Mesendoderm (in vitro differentiated cells): ENCODE data around the gene HHIPL1.

Experiments
- DNase-seq: peaks from one replicate; pipeline ENCODE4 v3.0.0; 2013
- H2AK5ac ChIP-seq: 2 replicates; pipeline ENCODE4 v1.6.1; 2013; ENCODE audit warnings: low read length, inconsistent platforms
- H2BK120ac ChIP-seq: 2 replicates; pipeline ENCODE4 v1.6.1; 2013; ENCODE audit warnings: low read depth, mild to moderate bottlenecking, low read length, moderate library complexity, mixed read lengths
- H2BK15ac ChIP-seq: replicated peaks from 2 replicates; pipeline ENCODE4 v1.6.1; 2013; ENCODE audit warnings: low read depth, mild to moderate bottlenecking, moderate library complexity
- H2BK5ac ChIP-seq: 2 replicates; pipeline ENCODE4 v1.6.1; 2013; ENCODE audit warnings: low read length, inconsistent platforms
- H3K18ac ChIP-seq: 2 replicates; pipeline ENCODE4 v1.6.1; 2013; ENCODE audit warnings: mild to moderate bottlenecking, low read length, mixed read lengths
- H3K23ac ChIP-seq: one replicate; pipeline ENCODE4 v1.6.1; 2013; ENCODE audit warnings: low read length
- H3K27ac ChIP-seq: 2 replicates; pipeline ENCODE4 v1.5.1; 2013; ENCODE audit warnings: low read depth, mild to moderate bottlenecking, inconsistent platforms, low read length, moderate library complexity
- H3K27me3 ChIP-seq: 2 replicates; pipeline ENCODE4 v1.6.1; 2013; ENCODE audit warnings: low read length, control low read depth, mild to moderate bottlenecking, inconsistent platforms; ENCODE audit not compliant: insufficient read depth, poor library complexity
- H3K36me3 ChIP-seq: 2 replicates; pipeline ENCODE4 v1.6.1; 2013; ENCODE audit warnings: low read length, inconsistent platforms; ENCODE audit not compliant: control insufficient read depth, insufficient read depth
- H3K4ac ChIP-seq: one replicate; pipeline ENCODE4 v1.6.1; 2013; ENCODE audit warnings: low read depth, mild to moderate bottlenecking, low read length, moderate library complexity
- H3K4me1 ChIP-seq: 2 replicates; pipeline ENCODE4 v1.6.1; 2013; ENCODE audit warnings: low read depth, low read length, inconsistent platforms; ENCODE audit not compliant: control insufficient read depth
- H3K4me2 ChIP-seq: 2 replicates; pipeline ENCODE4 v1.6.1; 2013; ENCODE audit warnings: low read length
- H3K4me3 ChIP-seq: 2 replicates; pipeline ENCODE4 v1.5.1; 2013; ENCODE audit warnings: mild to moderate bottlenecking, low read length
- H3K56ac ChIP-seq: one replicate; pipeline ENCODE4 v1.6.1; 2013; ENCODE audit warnings: low read length
- H3K79me1 ChIP-seq: 2 replicates; pipeline ENCODE4 v1.6.1; 2013; ENCODE audit warnings: low read length, inconsistent platforms
- H3K79me2 ChIP-seq: 2 replicates; pipeline ENCODE4 v1.6.1; 2013; ENCODE audit warnings: mild to moderate bottlenecking, low read length; ENCODE audit not compliant: control insufficient read depth, insufficient read depth
- H3K9ac ChIP-seq: 2 replicates; pipeline ENCODE4 v1.6.1; 2013; ENCODE audit warnings: low read length, inconsistent platforms
- H4K5ac ChIP-seq: one replicate; pipeline ENCODE4 v1.6.1; 2013; ENCODE audit warnings: low read length
- H4K8ac ChIP-seq: one replicate; pipeline ENCODE4 v1.6.1; 2013; ENCODE audit warnings: low read depth, mild to moderate bottlenecking, control low read depth, low read length, moderate library complexity
- WGBS: extraction: QIAGEN DNeasy Blood & Tissue Kit; methylation state at CpG from one replicate; pipeline ENCODE4 v1.1.7; 2013; ENCODE audit warnings: low lambda C conversion rate, missing lambda C conversion rate; ENCODE audit not compliant: insufficient coverage; ENCODE audit errors: extremely low coverage; 5-methylcytosine and 5-hydroxymethylcytosine counted together

HHIPL1 gene

DNA sequence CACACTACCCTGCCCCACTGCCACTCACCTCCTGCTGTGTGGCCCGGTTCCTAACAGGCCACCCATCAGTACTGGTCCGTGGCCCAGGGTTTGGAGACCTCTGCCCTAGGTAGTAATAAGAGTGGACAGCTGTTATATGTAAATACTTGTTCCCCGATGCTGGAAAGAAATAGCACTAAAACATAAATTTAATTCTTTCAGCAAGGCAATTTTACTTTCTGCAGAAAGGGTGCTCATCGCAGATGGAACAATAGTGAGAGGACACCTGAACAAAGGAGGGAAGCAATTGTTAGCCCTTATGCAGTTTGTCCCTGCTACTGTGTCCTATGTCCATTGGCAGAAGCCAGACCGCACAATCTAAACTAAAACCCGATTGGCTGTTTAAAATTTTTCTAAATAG lies 33.3 kb downstream of the HHIPL1 start:
- Histone ChIP-seq H2BK5ac (no peak overlapping the region), H2BK120ac (no peak overlapping the region), H3K36me3 (no peaks in the 10 kb centered on the region), H3K9ac (no peak overlapping the region), H3K79me1 (no peaks in the 10 kb centered on the region), H3K56ac (no peak overlapping the region), H2AK5ac (no peak overlapping the region), H3K4ac (no peak overlapping the region), H4K8ac (no peak overlapping the region), H3K27me3 (no peaks in the 10 kb centered on the region), H3K18ac (no peak overlapping the region), H4K5ac (no peak overlapping the region), H3K27ac (no peak overlapping the region), H3K4me1 (peaks cover 2% of the 10 kb centered on the region), H3K79me2 (no peaks in the 10 kb centered on the region), H3K23ac (no peak overlapping the region), H3K4me2 (no peak overlapping the region), H3K4me3 (no peak overlapping the region), H2BK15ac (no peak overlapping the region)
- WGBS, result no CpG with 5 or more reads among the region's 6 CpGs
- no peak for DNase-seq

DNA sequence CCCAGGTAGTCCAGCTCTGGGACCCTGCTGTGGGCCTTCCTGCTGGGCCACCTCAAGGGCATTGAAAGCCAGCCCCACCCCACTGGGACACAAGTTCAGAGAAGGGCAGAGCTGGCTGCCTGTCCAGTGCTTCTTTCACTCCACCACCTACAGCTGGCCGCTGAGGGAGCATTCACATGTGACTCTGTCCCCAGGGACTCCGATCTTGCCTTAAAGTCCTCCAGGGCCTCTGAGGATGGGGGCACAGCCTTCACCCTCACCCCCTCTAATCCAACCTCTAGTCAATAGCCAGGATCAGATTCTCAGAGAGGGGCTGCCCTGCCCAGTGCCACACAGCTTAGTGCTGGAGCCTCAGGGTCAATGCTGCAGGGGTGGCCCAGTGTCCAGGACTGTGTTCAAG lies 34.2 kb downstream of the HHIPL1 start:
- Histone ChIP-seq H3K56ac (no peak overlapping the region), H2BK5ac (no peak overlapping the region), H3K79me2 (no peaks in the 10 kb centered on the region), H3K4me2 (no peak overlapping the region), H3K79me1 (no peaks in the 10 kb centered on the region), H3K18ac (no peak overlapping the region), H3K4ac (no peak overlapping the region), H3K23ac (no peak overlapping the region), H4K5ac (no peak overlapping the region), H2BK120ac (no peak overlapping the region), H3K27me3 (no peaks in the 10 kb centered on the region), H3K27ac (no peak overlapping the region), H2AK5ac (no peak overlapping the region), H3K4me1 (peaks cover 2% of the 10 kb centered on the region), H3K4me3 (no peak overlapping the region), H3K36me3 (no peaks in the 10 kb centered on the region), H2BK15ac (no peak overlapping the region), H4K8ac (no peak overlapping the region), H3K9ac (no peak overlapping the region)
- DNase-seq, result no peak
- no CpG with 5 or more reads among the region's 2 CpGs for WGBS

GRCh38 chr14:99679543-99679942 lies 34.6 kb downstream of the HHIPL1 start:
- WGBS, result no CpG with 5 or more reads among the region's 8 CpGs

DNA sequence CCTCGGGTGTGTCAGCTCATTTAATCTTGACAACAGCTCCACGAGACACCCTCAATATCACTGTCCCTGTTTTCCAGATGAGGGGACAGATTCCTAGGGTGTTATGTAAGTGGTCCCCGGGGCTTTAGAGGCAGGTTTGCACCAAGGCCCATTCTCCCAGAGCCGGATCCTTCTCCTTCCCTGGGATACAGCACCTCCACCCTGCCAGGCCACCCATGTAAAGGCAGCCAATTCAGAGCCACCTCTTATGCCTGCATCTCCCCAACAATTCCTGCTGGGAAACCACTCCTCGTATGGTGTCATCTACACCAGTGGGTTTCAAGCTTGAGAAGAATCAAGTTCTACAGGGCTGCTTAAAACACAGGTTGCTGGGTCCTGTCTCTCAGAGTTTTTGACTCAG lies 35.1 kb downstream of the HHIPL1 start:
- Histone ChIP-seq H3K36me3 (no peaks in the 10 kb centered on the region), H2BK5ac (no peak overlapping the region), H3K4ac (no peak overlapping the region), H3K27me3 (no peaks in the 10 kb centered on the region), H4K8ac (no peak overlapping the region), H3K23ac (no peak overlapping the region), H3K4me2 (no peak overlapping the region), H3K79me2 (no peaks in the 10 kb centered on the region), H3K27ac (no peak overlapping the region), H4K5ac (no peak overlapping the region), H3K4me1 (peaks cover 4% of the 10 kb centered on the region), H3K18ac (no peak overlapping the region), H3K79me1 (no peaks in the 10 kb centered on the region), H3K9ac (no peak overlapping the region), H2AK5ac (no peak overlapping the region), H2BK120ac (no peak overlapping the region), H3K4me3 (no peak overlapping the region), H3K56ac (no peak overlapping the region), H2BK15ac (no peak overlapping the region)
- no peak for DNase-seq
- WGBS, result no CpG with 5 or more reads among the region's 5 CpGs

More at GRCh38 chr14:99679543-99679942, 34.6 kb downstream of the HHIPL1 start:
- no peaks in the 10 kb centered on the region for H3K79me2 ChIP-seq
- H3K9ac ChIP-seq, result no peak overlapping the region
- no peak overlapping the region for H3K56ac ChIP-seq
- no peak overlapping the region for H2AK5ac ChIP-seq
- H3K4me1 ChIP-seq, result peaks cover 2% of the 10 kb centered on the region
- no peak overlapping the region for H3K4me3 ChIP-seq
- no peak overlapping the region for H3K27ac ChIP-seq
- H3K23ac ChIP-seq, result no peak overlapping the region
- no peak for DNase-seq
- H3K18ac ChIP-seq, result no peak overlapping the region
- H2BK120ac ChIP-seq, result no peak overlapping the region
- no peak overlapping the region for H2BK15ac ChIP-seq
- H3K27me3 ChIP-seq, result no peaks in the 10 kb centered on the region
- H4K8ac ChIP-seq, result no peak overlapping the region
- no peaks in the 10 kb centered on the region for H3K36me3 ChIP-seq
- H2BK5ac ChIP-seq, result no peak overlapping the region
- H4K5ac ChIP-seq, result no peak overlapping the region
- no peak overlapping the region for H3K4ac ChIP-seq
- no peak overlapping the region for H3K4me2 ChIP-seq
- no peaks in the 10 kb centered on the region for H3K79me1 ChIP-seq

- no CpG with 5 or more reads among the region's 12 CpGs for WGBS
- Histone ChIP-seq H3K27ac (no peak overlapping the region), H3K23ac (no peak overlapping the region), H3K4me1 (peaks cover 4% of the 10 kb centered on the region), H4K5ac (no peak overlapping the region), H3K27me3 (no peaks in the 10 kb centered on the region), H2BK120ac (no peak overlapping the region), H3K9ac (no peak overlapping the region), H3K79me2 (no peaks in the 10 kb centered on the region), H3K18ac (no peak overlapping the region), H3K4me3 (no peak overlapping the region), H3K36me3 (no peaks in the 10 kb centered on the region), H3K79me1 (no peaks in the 10 kb centered on the region), H2AK5ac (no peak overlapping the region), H2BK15ac (no peak overlapping the region), H2BK5ac (no peak overlapping the region), H3K56ac (no peak overlapping the region), H4K8ac (no peak overlapping the region), H3K4me2 (no peak overlapping the region), H3K4ac (no peak overlapping the region)
- no peak for DNase-seq
These were observed 36.3 kb downstream of the HHIPL1 start for GRCh38 chr14:99681101-99681831.

GRCh38 chr14:99681832-99682148 lies 36.9 kb downstream of the HHIPL1 start:
- Histone ChIP-seq H3K4me2 (no peak overlapping the region), H3K23ac (no peak overlapping the region), H3K4ac (no peak overlapping the region), H2AK5ac (no peak overlapping the region), H3K4me3 (no peak overlapping the region), H2BK5ac (no peak overlapping the region), H3K27ac (no peak overlapping the region), H3K56ac (no peak overlapping the region), H4K8ac (no peak overlapping the region), H3K4me1 (peaks cover 4% of the 10 kb centered on the region), H3K9ac (no peak overlapping the region), H3K18ac (no peak overlapping the region), H3K27me3 (no peaks in the 10 kb centered on the region), H2BK15ac (no peak overlapping the region), H4K5ac (no peak overlapping the region), H3K79me1 (no peaks in the 10 kb centered on the region), H2BK120ac (no peak overlapping the region), H3K36me3 (no peaks in the 10 kb centered on the region), H3K79me2 (no peaks in the 10 kb centered on the region)
- DNase-seq, result no peak
- no CpG with 5 or more reads among the region's 11 CpGs for WGBS
